K562 (cell line): ENCODE results near the gene FIZ1. TPM values are rescaled to one million over a fixed set of nuclear protein-coding genes. Genes with fewer than 3 reads are reported as not detected.

Experiments used
- CCNT2 ChIP-seq: IDR thresholded peaks from 2 replicates; pipeline ENCODE4 v1.6.1; 2011; ENCODE audit warnings: borderline replicate concordance, low read depth, mild to moderate bottlenecking, moderate library complexity, mixed read lengths, low read length; ENCODE audit not compliant: insufficient read length; ENCODE audit errors: extremely low read depth
- CHD1 ChIP-seq: fragments of 200-600 bp; sonication (generic); IDR thresholded peaks from one replicate; pipeline ENCODE4 v1.6.1; 2012; ENCODE audit warnings: mild to moderate bottlenecking, moderate library complexity, low read length, inconsistent platforms
- FIP1L1 ChIP-seq: fragments of 200-400 bp; formaldehyde crosslinking; IDR thresholded peaks from 2 replicates; pipeline ENCODE4 v1.6.1; 2018; ENCODE audit warnings: mild to moderate bottlenecking, low read depth, low read length; ENCODE audit not compliant: poor library complexity, severe bottlenecking
- HIVEP1 ChIP-seq: fragments of 250-450 bp; sonication (Bioruptor Pico); IDR thresholded peaks from 2 replicates; pipeline ENCODE4 v1.4.0; 2020; ENCODE audit warnings: mild to moderate bottlenecking
- MEIS2 ChIP-seq: fragments of 450-650 bp; IDR thresholded peaks from 2 replicates; pipeline ENCODE4 v1.6.1; 2014; ENCODE audit warnings: mild to moderate bottlenecking; ENCODE audit not compliant: partially characterized antibody
- NFE2 ChIP-seq: IDR thresholded peaks from 2 replicates; pipeline ENCODE4 v1.6.1; 2014; ENCODE audit warnings: antibody characterized with exemption, low read depth
- NRF1 ChIP-seq, 2 experiments: fragments of 450-650 bp; IDR thresholded peaks in 1 of 2; conservative IDR thresholded peaks in 1 of 2; 2 replicates each; pipeline ENCODE4 v1.6.1; 2014; ENCODE audit warnings: mild to moderate bottlenecking in 2 of 2
- PML ChIP-seq: IDR thresholded peaks from 2 replicates; pipeline ENCODE4 v1.6.1; 2012; ENCODE audit warnings: low read length, inconsistent platforms
- POLR2B ChIP-seq: fragments of 450-650 bp; IDR thresholded peaks from 2 replicates; pipeline ENCODE4 v1.6.1; 2018; ENCODE audit warnings: low read depth; ENCODE audit not compliant: partially characterized antibody
- SMARCA4 ChIP-seq: fragments of 450-650 bp; IDR thresholded peaks from 2 replicates; pipeline ENCODE4 v1.6.1; 2016
- TAF1 ChIP-seq: IDR thresholded peaks from 2 replicates; pipeline ENCODE4 v1.6.1; 2011; ENCODE audit warnings: mild to moderate bottlenecking, low read length, moderate library complexity; ENCODE audit not compliant: insufficient read depth, control insufficient read depth, severe bottlenecking; ENCODE audit errors: extremely low read depth
- ZNF436 ChIP-seq: fragments of 250-450, 450-650 bp; sonication (Bioruptor Pico); formaldehyde crosslinking; IDR thresholded peaks from 2 replicates; pipeline ENCODE4 v1.7.0; 2020; ENCODE audit warnings: mild to moderate bottlenecking
- polyA plus RNA-seq, 8 experiments: library from polyadenylated mRNA; depleted of rRNA in 4 of 8; stranded (reverse) in 5 of 8; unstranded in 3 of 8; fragments of >200 nt; fragmentation: Nextera tagmentation in 2 of 8; fragmentation: Illumina TruSeq in 1 of 8; extraction: Ambion mirVana in 2 of 8; extraction: Trizol in 1 of 8; gene quantifications; 2 replicates each; pipeline versions ENCODE4 v1.2.1 to v1.2.3, GENCODE V29; 2011 to 2014; ENCODE audit warnings: inconsistent platforms in 1 of 8, missing spikeins in 1 of 8
- total RNA-seq, 7 experiments: library from RNA; depleted of rRNA in 6 of 7; stranded (reverse); fragments of >200 nt in 6 of 7; fragmentation: Illumina TruSeq in 2 of 7; extraction: Trizol in 2 of 7; gene quantifications; 2 replicates each; pipeline versions ENCODE4 v1.2.1 to v1.2.3, GENCODE V29; 2011 to 2021; ENCODE audit warnings: low replicate concordance in 1 of 7
- TF ChIP-seq, protein P1 (sequence below): fragments of 250-450 bp; sonication (Bioruptor Pico); IDR thresholded peaks from 2 replicates; pipeline ENCODE4 v1.5.0; 2020; ENCODE audit warnings: mild to moderate bottlenecking, borderline replicate concordance
- TF ChIP-seq, protein P2 (sequence below): fragments of 450-650 bp; IDR thresholded peaks from 2 replicates; pipeline ENCODE4 v1.6.1; 2016; ENCODE audit warnings: missing biosample characterization, missing genetic modification characterization
- TF ChIP-seq, protein P3 (sequence below), 3 experiments: IDR thresholded peaks in 2 of 3; conservative IDR thresholded peaks in 1 of 3; 2 replicates each; pipeline ENCODE4 v1.5.1; 2011 to 2012; ENCODE audit warnings: low read length in 3 of 3, mild to moderate bottlenecking in 3 of 3, control low read depth in 2 of 3, improper control_type of control experiment in 1 of 3, inconsistent platforms in 1 of 3, low read depth in 1 of 3, mixed read lengths in 1 of 3, moderate library complexity in 1 of 3; ENCODE audit not compliant: insufficient read depth in 2 of 3
- TF ChIP-seq, protein P4 (sequence below): fragments of 250-450 bp; sonication (Bioruptor Pico); IDR thresholded peaks from 2 replicates; pipeline ENCODE4 v1.5.0; 2021; ENCODE audit warnings: mild to moderate bottlenecking, moderate library complexity

Gene FIZ1
- total and polyA plus RNA-seq, 9 of the 15 experiments (the other 6 are each of a cell fraction or from before 2014, with no cell fraction given) = 0.79 to 17.5 (median 5.5) TPM

DNA sequence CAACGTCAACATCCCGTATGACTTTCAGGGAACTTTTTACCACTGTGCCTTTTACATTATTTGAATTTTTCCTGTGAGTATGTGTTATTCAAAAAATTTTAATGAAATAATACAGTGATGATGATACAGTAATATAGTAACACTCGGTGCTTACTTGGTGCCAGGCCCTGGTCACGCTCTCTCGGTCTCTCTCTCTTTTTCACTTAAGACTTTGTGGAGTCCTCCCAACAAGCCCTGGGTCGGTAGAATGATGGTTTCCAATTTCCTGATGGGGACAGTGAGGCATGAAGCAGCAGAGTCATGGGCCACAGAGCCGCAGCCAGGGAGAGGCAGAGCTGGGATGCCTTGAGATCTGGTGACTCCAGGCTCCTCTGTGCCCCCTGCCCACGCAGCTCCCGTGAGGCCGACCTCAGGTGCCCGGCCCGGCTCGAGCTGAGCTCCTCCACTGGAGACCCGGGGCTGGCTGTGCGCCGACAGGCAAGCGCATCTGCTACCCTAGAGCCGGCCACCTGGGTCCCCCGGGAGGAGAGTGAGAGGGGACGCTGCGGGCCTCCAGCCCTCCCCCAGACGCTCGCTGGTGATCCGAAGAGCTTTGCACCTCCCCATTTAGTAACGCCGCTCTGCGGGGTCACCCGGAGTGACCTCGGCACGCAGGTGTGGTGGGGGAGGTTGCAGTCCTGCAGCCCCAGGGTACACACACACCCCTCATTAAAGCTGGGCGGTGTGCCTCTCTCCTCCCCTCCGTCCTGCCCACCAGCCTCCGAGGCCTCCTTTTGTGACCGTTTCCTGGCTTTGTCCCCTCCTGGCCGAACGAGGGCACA is 49.6 kb downstream of the FIZ1 start (continued):
- TF ChIP-seq, protein P1, sequence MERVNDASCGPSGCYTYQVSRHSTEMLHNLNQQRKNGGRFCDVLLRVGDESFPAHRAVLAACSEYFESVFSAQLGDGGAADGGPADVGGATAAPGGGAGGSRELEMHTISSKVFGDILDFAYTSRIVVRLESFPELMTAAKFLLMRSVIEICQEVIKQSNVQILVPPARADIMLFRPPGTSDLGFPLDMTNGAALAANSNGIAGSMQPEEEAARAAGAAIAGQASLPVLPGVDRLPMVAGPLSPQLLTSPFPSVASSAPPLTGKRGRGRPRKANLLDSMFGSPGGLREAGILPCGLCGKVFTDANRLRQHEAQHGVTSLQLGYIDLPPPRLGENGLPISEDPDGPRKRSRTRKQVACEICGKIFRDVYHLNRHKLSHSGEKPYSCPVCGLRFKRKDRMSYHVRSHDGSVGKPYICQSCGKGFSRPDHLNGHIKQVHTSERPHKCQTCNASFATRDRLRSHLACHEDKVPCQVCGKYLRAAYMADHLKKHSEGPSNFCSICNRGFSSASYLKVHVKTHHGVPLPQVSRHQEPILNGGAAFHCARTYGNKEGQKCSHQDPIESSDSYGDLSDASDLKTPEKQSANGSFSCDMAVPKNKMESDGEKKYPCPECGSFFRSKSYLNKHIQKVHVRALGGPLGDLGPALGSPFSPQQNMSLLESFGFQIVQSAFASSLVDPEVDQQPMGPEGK (CRISPR knock-in tag) = no peak
- TF ChIP-seq, protein P2, sequence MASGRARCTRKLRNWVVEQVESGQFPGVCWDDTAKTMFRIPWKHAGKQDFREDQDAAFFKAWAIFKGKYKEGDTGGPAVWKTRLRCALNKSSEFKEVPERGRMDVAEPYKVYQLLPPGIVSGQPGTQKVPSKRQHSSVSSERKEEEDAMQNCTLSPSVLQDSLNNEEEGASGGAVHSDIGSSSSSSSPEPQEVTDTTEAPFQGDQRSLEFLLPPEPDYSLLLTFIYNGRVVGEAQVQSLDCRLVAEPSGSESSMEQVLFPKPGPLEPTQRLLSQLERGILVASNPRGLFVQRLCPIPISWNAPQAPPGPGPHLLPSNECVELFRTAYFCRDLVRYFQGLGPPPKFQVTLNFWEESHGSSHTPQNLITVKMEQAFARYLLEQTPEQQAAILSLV (tag) = no peak
- TF ChIP-seq ZNF436 (CRISPR knock-in tag) (no peak), MEIS2 (no peak), TAF1 (no peak), PML (no peak), POLR2B (no peak), CHD1 (no peak), SMARCA4 (no peak), NFE2 (no peak), CCNT2 (no peak), HIVEP1 (CRISPR knock-in tag) (no peak), NRF1 (conservative IDR thresholded peaks at IDR 0.05 in 1 of 2, IDR thresholded peaks at IDR 0.05 in 1 of 2) (no peak), FIP1L1 (no peak)
- TF ChIP-seq, protein P3, sequence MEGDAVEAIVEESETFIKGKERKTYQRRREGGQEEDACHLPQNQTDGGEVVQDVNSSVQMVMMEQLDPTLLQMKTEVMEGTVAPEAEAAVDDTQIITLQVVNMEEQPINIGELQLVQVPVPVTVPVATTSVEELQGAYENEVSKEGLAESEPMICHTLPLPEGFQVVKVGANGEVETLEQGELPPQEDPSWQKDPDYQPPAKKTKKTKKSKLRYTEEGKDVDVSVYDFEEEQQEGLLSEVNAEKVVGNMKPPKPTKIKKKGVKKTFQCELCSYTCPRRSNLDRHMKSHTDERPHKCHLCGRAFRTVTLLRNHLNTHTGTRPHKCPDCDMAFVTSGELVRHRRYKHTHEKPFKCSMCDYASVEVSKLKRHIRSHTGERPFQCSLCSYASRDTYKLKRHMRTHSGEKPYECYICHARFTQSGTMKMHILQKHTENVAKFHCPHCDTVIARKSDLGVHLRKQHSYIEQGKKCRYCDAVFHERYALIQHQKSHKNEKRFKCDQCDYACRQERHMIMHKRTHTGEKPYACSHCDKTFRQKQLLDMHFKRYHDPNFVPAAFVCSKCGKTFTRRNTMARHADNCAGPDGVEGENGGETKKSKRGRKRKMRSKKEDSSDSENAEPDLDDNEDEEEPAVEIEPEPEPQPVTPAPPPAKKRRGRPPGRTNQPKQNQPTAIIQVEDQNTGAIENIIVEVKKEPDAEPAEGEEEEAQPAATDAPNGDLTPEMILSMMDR (IDR thresholded peaks at IDR 0.05 in 2 of 3, conservative IDR thresholded peaks at IDR 0.05 in 1 of 3; ENCODE audit: insufficient read depth in 2 of 3, low read depth in 1 of 3, low read length in 3 of 3) = 0 out of 6 replicates have a peak, but pooled peaks of 1 of the 3 experiments have one; percentile 2
- TF ChIP-seq, protein P4, sequence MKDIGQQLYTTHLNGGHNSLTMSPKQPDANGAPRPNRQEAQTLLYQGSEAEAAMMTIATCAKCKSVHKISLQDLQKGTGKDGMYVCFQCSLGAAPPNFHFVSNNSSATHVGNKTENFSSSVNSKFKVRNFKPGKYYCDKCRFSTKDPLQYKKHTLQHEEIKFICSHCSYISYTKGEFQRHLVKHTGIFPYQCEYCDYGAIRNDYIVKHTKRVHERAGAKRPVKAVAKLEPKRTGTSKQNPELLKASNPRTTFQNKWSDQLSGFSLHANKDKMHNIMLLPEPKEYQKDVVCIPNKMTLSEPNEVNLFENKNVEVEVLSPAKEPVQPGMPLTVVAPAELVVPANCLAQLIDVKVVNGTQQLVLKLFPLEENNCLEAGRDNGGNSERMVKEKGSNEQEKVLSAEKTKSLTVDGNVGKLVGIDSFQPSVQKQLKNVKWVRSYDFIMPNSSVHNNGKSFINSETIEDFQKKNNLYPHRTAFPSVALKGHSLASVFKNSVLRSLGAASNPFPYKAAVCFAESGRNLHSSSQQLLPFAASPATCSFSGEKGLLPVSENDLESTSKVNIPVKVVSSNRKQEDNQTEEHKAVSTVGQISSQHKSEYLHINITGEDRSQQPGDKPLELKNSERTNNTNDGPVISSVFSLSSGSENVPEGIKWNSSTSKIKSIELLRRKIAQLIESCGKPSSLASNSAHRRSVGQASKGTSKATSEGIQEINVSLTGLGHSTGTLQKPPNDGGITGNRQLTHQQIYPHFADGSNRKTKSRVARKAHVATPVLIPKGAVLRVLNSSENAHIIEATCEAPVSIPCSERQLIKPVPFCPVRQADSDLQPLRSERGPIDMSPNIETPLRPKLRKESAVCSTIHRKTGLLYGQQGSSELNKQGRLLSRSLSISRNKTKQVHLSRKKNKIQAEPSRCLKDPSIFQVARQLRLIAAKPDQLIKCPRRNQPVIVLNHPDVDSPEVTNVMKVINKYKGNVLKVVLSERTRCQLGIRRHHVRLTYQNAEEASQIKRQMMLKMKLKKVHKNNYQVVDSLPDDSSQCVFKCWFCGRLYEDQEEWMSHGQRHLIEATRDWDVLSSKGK (CRISPR knock-in tag) = no peak
